Measurements from ENCODE around the gene TMEM143.
"Not testable (repeated sequence)": the region's sequence is repeated elsewhere in the genome, so short reads cannot be mapped to it uniquely, and the experiment has no call there.

TMEM143 gene

DNA sequence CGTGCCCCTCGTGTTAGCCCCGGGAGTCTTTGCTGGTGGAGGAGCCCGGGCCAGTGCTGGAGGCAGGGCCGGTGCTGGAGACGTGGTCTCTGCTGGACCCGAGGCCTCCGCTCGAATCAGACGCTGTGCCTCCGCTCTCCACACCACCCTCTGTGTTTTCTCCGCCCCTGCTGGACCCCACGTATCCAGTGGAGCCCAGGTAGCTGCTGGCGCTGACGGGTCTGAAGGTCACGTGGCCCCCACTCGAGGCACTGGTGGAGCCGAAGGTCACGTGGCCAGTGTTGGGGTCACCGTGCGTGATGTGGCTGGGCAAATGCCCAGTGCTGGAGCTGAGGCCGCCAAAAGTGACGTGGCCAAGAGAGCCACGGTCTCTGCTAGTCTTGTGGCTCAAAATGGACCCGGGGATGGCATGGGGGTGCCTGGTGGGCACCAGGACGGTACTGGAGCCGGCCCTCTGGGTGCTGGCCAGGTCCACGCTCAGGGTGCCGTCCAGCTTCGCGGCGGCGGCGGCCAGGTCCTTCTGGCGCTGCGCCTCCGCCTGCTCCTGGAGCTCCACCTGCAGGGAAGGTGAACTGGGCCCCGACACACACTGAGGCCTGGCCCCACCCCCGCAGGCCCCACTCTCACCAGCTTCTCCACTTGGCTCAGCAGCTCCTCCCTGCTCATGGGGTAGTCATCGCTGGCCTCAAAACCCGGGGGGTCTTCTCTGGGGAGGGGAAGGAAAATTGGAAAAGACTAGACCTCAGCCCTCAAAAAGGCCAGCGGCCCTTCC is 66.6 kb downstream of the TMEM143 start:
- no peak overlapping the region for H3K4me2 ChIP-seq (ENCODE audit: low read depth, low read length, poor library complexity, severe bottlenecking)
- H3K27me3 ChIP-seq (ENCODE audit: insufficient read depth, low read length, poor library complexity, severe bottlenecking), result no peaks in the 10 kb centered on the region
- no peaks in the 10 kb centered on the region for H4K20me1 ChIP-seq (ENCODE audit: insufficient read depth, low read length, poor library complexity, severe bottlenecking)
- no peaks in the 10 kb centered on the region for H3K4me1 ChIP-seq (ENCODE audit: insufficient read depth, low read length, poor library complexity, severe bottlenecking)
- TF ChIP-seq, protein P1, sequence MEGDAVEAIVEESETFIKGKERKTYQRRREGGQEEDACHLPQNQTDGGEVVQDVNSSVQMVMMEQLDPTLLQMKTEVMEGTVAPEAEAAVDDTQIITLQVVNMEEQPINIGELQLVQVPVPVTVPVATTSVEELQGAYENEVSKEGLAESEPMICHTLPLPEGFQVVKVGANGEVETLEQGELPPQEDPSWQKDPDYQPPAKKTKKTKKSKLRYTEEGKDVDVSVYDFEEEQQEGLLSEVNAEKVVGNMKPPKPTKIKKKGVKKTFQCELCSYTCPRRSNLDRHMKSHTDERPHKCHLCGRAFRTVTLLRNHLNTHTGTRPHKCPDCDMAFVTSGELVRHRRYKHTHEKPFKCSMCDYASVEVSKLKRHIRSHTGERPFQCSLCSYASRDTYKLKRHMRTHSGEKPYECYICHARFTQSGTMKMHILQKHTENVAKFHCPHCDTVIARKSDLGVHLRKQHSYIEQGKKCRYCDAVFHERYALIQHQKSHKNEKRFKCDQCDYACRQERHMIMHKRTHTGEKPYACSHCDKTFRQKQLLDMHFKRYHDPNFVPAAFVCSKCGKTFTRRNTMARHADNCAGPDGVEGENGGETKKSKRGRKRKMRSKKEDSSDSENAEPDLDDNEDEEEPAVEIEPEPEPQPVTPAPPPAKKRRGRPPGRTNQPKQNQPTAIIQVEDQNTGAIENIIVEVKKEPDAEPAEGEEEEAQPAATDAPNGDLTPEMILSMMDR (conservative IDR thresholded peaks at IDR 0.05; ENCODE audit: low read length), result no peak
- no peak for TF ChIP-seq EZH2phosphoT487 (IDR thresholded peaks at IDR 0.05; ENCODE audit: borderline replicate concordance)
- no peaks in the 10 kb centered on the region for H3K9me3 ChIP-seq (ENCODE audit: insufficient read depth, low read depth, low read length)
- no peak overlapping the region for H3K9ac ChIP-seq (ENCODE audit: low read depth, low read length, poor library complexity, severe bottlenecking)
- H3K36me3 ChIP-seq (ENCODE audit: insufficient read depth, low read length), result no peaks in the 10 kb centered on the region
- H3K79me2 ChIP-seq (ENCODE audit: insufficient read depth, low read length), result no peaks in the 10 kb centered on the region
- H3K9me2 ChIP-seq (replicated peaks; ENCODE audit: low read depth, low read length), result no peaks in the 10 kb centered on the region
- H3F3A ChIP-seq (ENCODE audit: low read depth), result no peaks in the 10 kb centered on the region
- H2AFZ ChIP-seq (ENCODE audit: low read length), result no peak overlapping the region
- no peak overlapping the region for H3K4me3 ChIP-seq (ENCODE audit: low read length, poor library complexity, severe bottlenecking)

DNA sequence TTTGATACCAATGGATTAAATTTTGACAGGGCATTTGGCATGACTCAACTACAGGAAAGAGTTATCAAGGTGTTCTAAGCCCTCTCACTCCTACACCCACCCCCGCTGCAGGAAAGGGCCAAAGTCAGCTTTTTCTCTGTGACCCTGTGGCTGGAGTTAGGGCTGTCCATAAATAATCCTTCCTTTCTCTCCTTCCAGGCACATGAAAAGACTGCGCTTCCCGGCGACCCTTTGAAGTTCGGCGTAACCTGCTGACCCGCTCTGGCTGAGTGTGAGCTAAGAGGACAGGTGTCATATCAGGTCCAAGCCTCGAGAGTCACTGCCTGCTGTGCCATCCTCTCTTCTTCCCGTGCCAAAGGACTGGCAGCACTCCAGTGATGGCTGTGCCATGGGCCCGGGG is 68.3 kb downstream of the TMEM143 start:
- H3K4me2 ChIP-seq (ENCODE audit: low read depth, low read length, poor library complexity, severe bottlenecking), result no peak overlapping the region
- no peaks in the 10 kb centered on the region for H3K27me3 ChIP-seq (ENCODE audit: insufficient read depth, low read length, poor library complexity, severe bottlenecking)
- H3K9ac ChIP-seq (ENCODE audit: low read depth, low read length, poor library complexity, severe bottlenecking), result no peak overlapping the region

DNA sequence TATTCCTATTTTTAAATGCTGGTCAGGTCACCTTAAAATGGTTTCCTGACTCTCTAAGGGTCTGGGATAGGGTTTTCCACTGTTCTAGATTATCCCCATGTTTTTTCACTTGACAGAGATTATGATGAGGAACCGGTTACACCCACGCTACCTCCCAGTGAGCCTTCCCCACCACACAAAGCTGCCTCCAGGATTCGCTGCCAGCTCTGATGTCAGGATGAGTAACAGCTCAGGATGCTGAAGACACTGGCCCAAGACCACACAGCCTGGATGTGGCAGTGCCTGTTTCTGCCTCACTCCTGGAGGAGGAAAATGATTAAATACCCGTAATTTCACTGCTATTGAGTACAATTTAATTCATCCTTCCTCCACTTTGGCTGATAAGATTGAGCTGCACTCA is 70.9 kb downstream of the TMEM143 start:
- Histone ChIP-seq H3K4me2 (ENCODE audit: low read depth, low read length, poor library complexity, severe bottlenecking) (no peak overlapping the region), H3K36me3 (ENCODE audit: insufficient read depth, low read length) (no peaks in the 10 kb centered on the region), H4K20me1 (ENCODE audit: insufficient read depth, low read length, poor library complexity, severe bottlenecking) (no peaks in the 10 kb centered on the region), H3K4me3 (ENCODE audit: low read length, poor library complexity, severe bottlenecking) (no peak overlapping the region), H3K9ac (ENCODE audit: low read depth, low read length, poor library complexity, severe bottlenecking) (no peak overlapping the region), H2AFZ (ENCODE audit: low read length) (no peak overlapping the region), H3K27me3 (ENCODE audit: insufficient read depth, low read length, poor library complexity, severe bottlenecking) (no peaks in the 10 kb centered on the region), H3K9me3 (ENCODE audit: insufficient read depth, low read depth, low read length) (no peaks in the 10 kb centered on the region), H3K79me2 (ENCODE audit: insufficient read depth, low read length) (no peaks in the 10 kb centered on the region), H3F3A (ENCODE audit: low read depth) (no peaks in the 10 kb centered on the region), H3K9me2 (replicated peaks; ENCODE audit: low read depth, low read length) (no peaks in the 10 kb centered on the region), H3K4me1 (ENCODE audit: insufficient read depth, low read length, poor library complexity, severe bottlenecking) (peaks cover 3% of the 10 kb centered on the region)
- TF ChIP-seq EZH2phosphoT487 (IDR thresholded peaks at IDR 0.05; ENCODE audit: borderline replicate concordance), result no peak
- TF ChIP-seq, protein P1 (conservative IDR thresholded peaks at IDR 0.05; ENCODE audit: low read length), result no peak

More for the DNA sequence above, 68.3 kb downstream of the TMEM143 start:
- H3K9me3 ChIP-seq (ENCODE audit: insufficient read depth, low read depth, low read length), result no peaks in the 10 kb centered on the region
- H3K4me1 ChIP-seq (ENCODE audit: insufficient read depth, low read length, poor library complexity, severe bottlenecking), result peaks cover 3% of the 10 kb centered on the region
- TF ChIP-seq, protein P1 (conservative IDR thresholded peaks at IDR 0.05; ENCODE audit: low read length), result no peak
- no peak for TF ChIP-seq EZH2phosphoT487 (IDR thresholded peaks at IDR 0.05; ENCODE audit: borderline replicate concordance)
- H4K20me1 ChIP-seq (ENCODE audit: insufficient read depth, low read length, poor library complexity, severe bottlenecking), result no peaks in the 10 kb centered on the region
- H3K36me3 ChIP-seq (ENCODE audit: insufficient read depth, low read length), result no peaks in the 10 kb centered on the region
- H3F3A ChIP-seq (ENCODE audit: low read depth), result no peaks in the 10 kb centered on the region
- no peak overlapping the region for H3K4me3 ChIP-seq (ENCODE audit: low read length, poor library complexity, severe bottlenecking)
- H2AFZ ChIP-seq (ENCODE audit: low read length), result no peak overlapping the region
- no peaks in the 10 kb centered on the region for H3K79me2 ChIP-seq (ENCODE audit: insufficient read depth, low read length)
- H3K9me2 ChIP-seq (replicated peaks; ENCODE audit: low read depth, low read length), result no peaks in the 10 kb centered on the region

DNA sequence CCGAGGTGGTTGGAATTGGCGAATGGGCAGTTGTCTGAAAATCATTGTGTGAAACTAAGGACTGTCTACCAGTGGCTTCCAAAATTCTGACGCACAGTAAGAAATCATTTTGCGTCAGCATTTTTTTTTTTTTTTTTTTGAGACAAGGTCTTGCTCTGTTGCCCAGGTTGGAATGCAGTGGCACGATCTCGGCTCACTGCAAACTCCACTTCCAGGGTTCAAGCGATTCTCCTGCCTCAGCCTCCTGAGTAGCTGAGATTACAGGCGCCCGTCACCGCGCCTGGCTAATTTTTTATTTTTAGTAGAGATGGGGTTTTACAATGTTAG is 72.3 kb downstream of the TMEM143 start:
- not testable (repeated sequence) for H3K9me2 ChIP-seq (replicated peaks; ENCODE audit: low read depth, low read length); H4K20me1 ChIP-seq (ENCODE audit: insufficient read depth, low read length, poor library complexity, severe bottlenecking); H3K79me2 ChIP-seq (ENCODE audit: insufficient read depth, low read length); H3K27me3 ChIP-seq (ENCODE audit: insufficient read depth, low read length, poor library complexity, severe bottlenecking); H3K9me3 ChIP-seq (ENCODE audit: insufficient read depth, low read depth, low read length); H3K36me3 ChIP-seq (ENCODE audit: insufficient read depth, low read length); H3K4me1 ChIP-seq (ENCODE audit: insufficient read depth, low read length, poor library complexity, severe bottlenecking); H3K9ac ChIP-seq (ENCODE audit: low read depth, low read length, poor library complexity, severe bottlenecking); H3F3A ChIP-seq (ENCODE audit: low read depth)
- H2AFZ ChIP-seq (ENCODE audit: low read length), result peak overlapping the region; percentile 88; the same call in 1 of the 2 replicates
- peak overlapping the region; percentile 50 for H3K4me3 ChIP-seq (ENCODE audit: low read length, poor library complexity, severe bottlenecking)
- peak overlapping the region; percentile 62 for H3K4me2 ChIP-seq (ENCODE audit: low read depth, low read length, poor library complexity, severe bottlenecking)

Measured in Loucy (cell line).